H9 (cell line): ENCODE results near the gene PHOSPHO2. TPM values are rescaled to one million over a fixed set of nuclear protein-coding genes. Genes with fewer than 3 reads are reported as not detected.

Experiments
- DNase-seq: peaks from one replicate; pipeline ENCODE4 v3.0.0-alpha.2; 2017
- H2AFZ ChIP-seq: one replicate; pipeline ENCODE4 v1.6.1; 2013; ENCODE audit warnings: mild to moderate bottlenecking, low read length, control low read depth, moderate library complexity
- H2AK5ac ChIP-seq: 2 replicates; pipeline ENCODE4 v1.6.1; 2013; ENCODE audit warnings: low read length, control low read depth, mixed read lengths; ENCODE audit not compliant: insufficient read length
- H2BK120ac ChIP-seq: one replicate; pipeline ENCODE4 v1.6.1; 2013; ENCODE audit warnings: low read depth, mild to moderate bottlenecking, low read length, control low read depth, inconsistent platforms; ENCODE audit not compliant: poor library complexity, severe bottlenecking
- H2BK12ac ChIP-seq: 2 replicates; pipeline ENCODE4 v1.6.1; 2013; ENCODE audit warnings: low read length, control low read depth, mixed read lengths, low read depth; ENCODE audit not compliant: insufficient read length
- H2BK15ac ChIP-seq: 2 replicates; pipeline ENCODE4 v1.6.1; 2013; ENCODE audit warnings: low read depth, low read length, control low read depth
- H2BK20ac ChIP-seq: one replicate; pipeline ENCODE4 v1.6.1; 2013; ENCODE audit warnings: low read depth, mild to moderate bottlenecking, low read length, control low read depth, inconsistent platforms; ENCODE audit not compliant: poor library complexity, severe bottlenecking
- H2BK5ac ChIP-seq: 2 replicates; pipeline ENCODE4 v1.6.1; 2013; ENCODE audit warnings: low read length, control low read depth, mixed read lengths; ENCODE audit not compliant: insufficient read length
- H3K14ac ChIP-seq: 2 replicates; pipeline ENCODE4 v1.6.1; 2013; ENCODE audit warnings: low read length, control low read depth; ENCODE audit not compliant: insufficient read depth
- H3K18ac ChIP-seq: 2 replicates; pipeline ENCODE4 v1.6.1; 2013; ENCODE audit warnings: low read depth, mild to moderate bottlenecking, mixed read lengths, low read length, control low read depth; ENCODE audit not compliant: insufficient read length
- H3K23ac ChIP-seq: 2 replicates; pipeline ENCODE4 v1.6.1; 2013; ENCODE audit warnings: low read length, control low read depth, mixed read lengths, low read depth; ENCODE audit not compliant: insufficient read length
- H3K23me2 ChIP-seq: 2 replicates; pipeline ENCODE4 v1.6.1; 2013; ENCODE audit warnings: low read depth, mild to moderate bottlenecking, mixed read lengths, low read length, control low read depth; ENCODE audit not compliant: insufficient read length, poor library complexity, severe bottlenecking
- H3K27ac ChIP-seq: 2 replicates; pipeline ENCODE4 v1.5.1; 2013; ENCODE audit warnings: low read length, control low read depth, mixed read lengths, low read depth; ENCODE audit not compliant: insufficient read length
- H3K27me3 ChIP-seq: 2 replicates; pipeline ENCODE4 v1.6.1; 2013; ENCODE audit warnings: low read length, control low read depth, inconsistent platforms; ENCODE audit not compliant: insufficient read depth
- H3K4ac ChIP-seq: 2 replicates; pipeline ENCODE4 v1.6.1; 2013; ENCODE audit warnings: low read depth, mild to moderate bottlenecking, control low read depth, inconsistent platforms, low read length, moderate library complexity
- H3K4me1 ChIP-seq: 2 replicates; pipeline ENCODE4 v1.6.1; 2013; ENCODE audit warnings: low read length, control low read depth, inconsistent platforms; ENCODE audit not compliant: insufficient read depth
- H3K4me2 ChIP-seq: 2 replicates; pipeline ENCODE4 v1.6.1; 2013; ENCODE audit warnings: low read length, control low read depth, mixed read lengths; ENCODE audit not compliant: insufficient read length, insufficient read depth
- H3K56ac ChIP-seq: 2 replicates; pipeline ENCODE4 v1.6.1; 2013; ENCODE audit warnings: low read depth, mild to moderate bottlenecking, mixed read lengths, low read length, control low read depth; ENCODE audit not compliant: insufficient read length
- H3K79me1 ChIP-seq: 2 replicates; pipeline ENCODE4 v1.6.1; 2013; ENCODE audit warnings: low read depth, mild to moderate bottlenecking, moderate library complexity, low read length, control low read depth, inconsistent platforms; ENCODE audit not compliant: insufficient read depth, poor library complexity, severe bottlenecking
- H3K79me2 ChIP-seq: 2 replicates; pipeline ENCODE4 v1.6.1; 2013; ENCODE audit warnings: low read length, control low read depth, inconsistent platforms; ENCODE audit not compliant: insufficient read depth
- H3K9ac ChIP-seq: 2 replicates; pipeline ENCODE4 v1.6.1; 2013; ENCODE audit warnings: low read length, control low read depth, mixed read lengths; ENCODE audit not compliant: insufficient read length; ENCODE audit errors: extremely low read depth
- H3K9me3 ChIP-seq: one replicate; pipeline ENCODE4 v1.6.1; 2013; ENCODE audit warnings: low read depth, low read length, inconsistent platforms; ENCODE audit not compliant: control insufficient read depth
- H3T11ph ChIP-seq: one replicate; pipeline ENCODE4 v1.6.1; 2013; ENCODE audit warnings: mild to moderate bottlenecking, low read length, control low read depth, inconsistent platforms
- H4K20me1 ChIP-seq: one replicate; pipeline ENCODE4 v1.6.1; 2013; ENCODE audit not compliant: control insufficient read depth, insufficient read length, insufficient read depth
- H4K5ac ChIP-seq: 2 replicates; pipeline ENCODE4 v1.6.1; 2013; ENCODE audit warnings: low read depth, mild to moderate bottlenecking, mixed read lengths, low read length, control low read depth; ENCODE audit not compliant: insufficient read length
- H4K8ac ChIP-seq: replicated peaks from 2 replicates; pipeline ENCODE4 v1.6.1; 2013; ENCODE audit warnings: low read length, control low read depth, mixed read lengths, low read depth; ENCODE audit not compliant: insufficient read length
- H4K91ac ChIP-seq: 2 replicates; pipeline ENCODE4 v1.6.1; 2013; ENCODE audit warnings: low read depth, mild to moderate bottlenecking, moderate library complexity, mixed read lengths, low read length, control low read depth; ENCODE audit not compliant: insufficient read length
- H3K27ac Mint-ChIP-seq, 3 experiments: 2 replicates in 2 of 3; 3 replicates in 1 of 3; pipeline ENCODE4 v1.8.0; 2020 to 2021; ENCODE audit warnings: mixed read lengths in 3 of 3, mild to moderate bottlenecking in 1 of 3, moderate library complexity in 1 of 3
- H3K27me3 Mint-ChIP-seq: 2 replicates; pipeline ENCODE4 v1.8.0; 2021; ENCODE audit warnings: low read depth, mild to moderate bottlenecking, moderate library complexity, mixed read lengths
- H3K36me3 Mint-ChIP-seq, 3 experiments: 2 replicates in 2 of 3; 3 replicates in 1 of 3; pipeline ENCODE4 v1.8.0; 2020 to 2021; ENCODE audit warnings: low read depth in 3 of 3, mixed read lengths in 3 of 3; ENCODE audit not compliant: insufficient read depth in 1 of 3
- H3K4me1 Mint-ChIP-seq, 2 experiments: 2 replicates each; pipeline ENCODE4 v1.8.0; 2020; ENCODE audit warnings: mixed read lengths in 2 of 2
- H3K4me3 Mint-ChIP-seq, 2 experiments: 2 replicates in 1 of 2; 3 replicates in 1 of 2; pipeline ENCODE4 v1.8.0; 2020 to 2021; ENCODE audit warnings: mild to moderate bottlenecking in 2 of 2, mixed read lengths in 2 of 2, moderate library complexity in 1 of 2
- H3K9me3 Mint-ChIP-seq, 2 experiments: 2 replicates in 1 of 2; 3 replicates in 1 of 2; pipeline ENCODE4 v1.8.0; 2020; ENCODE audit warnings: mild to moderate bottlenecking in 2 of 2, mixed read lengths in 2 of 2, moderate library complexity in 1 of 2
- WGBS: extraction: QIAGEN DNeasy Blood & Tissue Kit; methylation state at CpG from one replicate; pipeline ENCODE4 v1.1.7; 2013; ENCODE audit warnings: missing lambda C conversion rate, low lambda C conversion rate, mixed read lengths; ENCODE audit not compliant: insufficient read length; ENCODE audit errors: extremely low coverage; 5-methylcytosine and 5-hydroxymethylcytosine counted together
- long read RNA-seq: library from polyadenylated mRNA; unstranded; transcript quantifications from one replicate; pipeline ENCODE4 v2.0.0, GENCODE V29; 2020
- total RNA-seq: library from RNA; stranded (reverse); gene quantifications from 2 replicates; pipeline ENCODE4 v1.2.1, GENCODE V29; 2021
- TF ChIP-seq, protein P1 (sequence below): fragments of 200-600 bp; sonication (generic); conservative IDR thresholded peaks from 3 replicates; pipeline ENCODE4 v1.8.0; 2021; ENCODE audit warnings: antibody characterized with exemption, mild to moderate bottlenecking

Gene PHOSPHO2, protein sequence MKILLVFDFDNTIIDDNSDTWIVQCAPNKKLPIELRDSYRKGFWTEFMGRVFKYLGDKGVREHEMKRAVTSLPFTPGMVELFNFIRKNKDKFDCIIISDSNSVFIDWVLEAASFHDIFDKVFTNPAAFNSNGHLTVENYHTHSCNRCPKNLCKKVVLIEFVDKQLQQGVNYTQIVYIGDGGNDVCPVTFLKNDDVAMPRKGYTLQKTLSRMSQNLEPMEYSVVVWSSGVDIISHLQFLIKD
- 7.2 and 7.6 TPM in 2 replicates for total RNA-seq
- long read RNA-seq, transcript PHOSPHO2-207 (4 exons, 1,253 nt) = minor isoform, 9 of 35 reads
- long read RNA-seq, transcript PHOSPHO2-201 (4 exons, 1,125 nt) = major isoform, 22 of 35 reads
- long read RNA-seq, partial matches to known transcripts = 0 of 35 reads
- long read RNA-seq, other reads (novel, unspliced or antisense) = 3 of 35 reads

GRCh38 chr2:169694113-169694893 is at the start of gene PHOSPHO2, which contains the start of gene CFAP210:
Gene PHOSPHO2 (plus strand): TSS chr2:169694469. CDS start chr2:169700972, 6,503 bp downstream.
Gene CFAP210 (minus strand): TSS chr2:169694405. CDS start chr2:169694327, 78 bp downstream.
- peak within 1 kb of the TSS; percentile 57 to 99 (median 87); a peak in 6 of 7 replicates for H3K27ac Mint-ChIP-seq
- Histone ChIP-seq H3K79me2 (no peaks in the 10 kb centered on the region), H2BK120ac (peak within 1 kb of the TSS; percentile 94), H3T11ph (no peak within 1 kb of the TSS), H3K4me2 (peak within 1 kb of the TSS; percentile 83), H3K18ac (peak within 1 kb of the TSS; percentile 89), H2BK12ac (no peak within 1 kb of the TSS), H4K91ac (no peak within 1 kb of the TSS), H4K5ac (no peak within 1 kb of the TSS), H3K4me1 (no peaks in the 10 kb centered on the region), H2BK15ac (no peak within 1 kb of the TSS), H3K27ac (no peak within 1 kb of the TSS), H2BK5ac (no peak within 1 kb of the TSS), H3K56ac (no peak within 1 kb of the TSS), H2AK5ac (no peak within 1 kb of the TSS), H3K9me3 (no peaks in the 10 kb centered on the region), H3K79me1 (no peaks in the 10 kb centered on the region), H2AFZ (no peak within 1 kb of the TSS), H4K20me1 (no peaks in the 10 kb centered on the region), H3K9ac (peak within 1 kb of the TSS; percentile 60), H2BK20ac (no peak within 1 kb of the TSS), H3K27me3 (no peaks in the 10 kb centered on the region), H4K8ac (no peak within 1 kb of the TSS), H3K23ac (no peak within 1 kb of the TSS), H3K4ac (no peak within 1 kb of the TSS; the same call in 1 of the 2 replicates), H3K23me2 (peaks cover 10% of the 10 kb centered on the region), H3K14ac (peak within 1 kb of the TSS; percentile 80; the same call in 1 of the 2 replicates)
- peak; percentile 97 for DNase-seq
- WGBS = no CpG with 5 or more reads among the region's 63 CpGs
- H3K4me1 Mint-ChIP-seq = peaks cover 5 to 10% of the 10 kb centered on the region in 2 experiments
- peak within 1 kb of the TSS; percentile 87 to 96 for H3K4me3 Mint-ChIP-seq
- H3K27me3 Mint-ChIP-seq = peaks cover 10% of the 10 kb centered on the region
- TF ChIP-seq, protein P1, sequence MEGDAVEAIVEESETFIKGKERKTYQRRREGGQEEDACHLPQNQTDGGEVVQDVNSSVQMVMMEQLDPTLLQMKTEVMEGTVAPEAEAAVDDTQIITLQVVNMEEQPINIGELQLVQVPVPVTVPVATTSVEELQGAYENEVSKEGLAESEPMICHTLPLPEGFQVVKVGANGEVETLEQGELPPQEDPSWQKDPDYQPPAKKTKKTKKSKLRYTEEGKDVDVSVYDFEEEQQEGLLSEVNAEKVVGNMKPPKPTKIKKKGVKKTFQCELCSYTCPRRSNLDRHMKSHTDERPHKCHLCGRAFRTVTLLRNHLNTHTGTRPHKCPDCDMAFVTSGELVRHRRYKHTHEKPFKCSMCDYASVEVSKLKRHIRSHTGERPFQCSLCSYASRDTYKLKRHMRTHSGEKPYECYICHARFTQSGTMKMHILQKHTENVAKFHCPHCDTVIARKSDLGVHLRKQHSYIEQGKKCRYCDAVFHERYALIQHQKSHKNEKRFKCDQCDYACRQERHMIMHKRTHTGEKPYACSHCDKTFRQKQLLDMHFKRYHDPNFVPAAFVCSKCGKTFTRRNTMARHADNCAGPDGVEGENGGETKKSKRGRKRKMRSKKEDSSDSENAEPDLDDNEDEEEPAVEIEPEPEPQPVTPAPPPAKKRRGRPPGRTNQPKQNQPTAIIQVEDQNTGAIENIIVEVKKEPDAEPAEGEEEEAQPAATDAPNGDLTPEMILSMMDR = no peak
- H3K36me3 Mint-ChIP-seq = peaks cover 0 to 16% (median 10%) of the 10 kb centered on the region in 3 experiments; a peak in 5 of 7 replicates
- no peaks in the 10 kb centered on the region for H3K9me3 Mint-ChIP-seq
